Subcutaneous adipose tissue (tissue), 4 donors: ENCODE data around the gene SFI1. TPM values are rescaled to one million over a fixed set of nuclear protein-coding genes. Genes with fewer than 3 reads are reported as not detected.

Experiments
- CTCF ChIP-seq: fragments of 450-650 bp; IDR thresholded peaks from one replicate; pipeline ENCODE4 v1.5.1; 2016; ENCODE audit warnings: low read depth, mild to moderate bottlenecking, control low read depth, antibody characterized with exemption, moderate library complexity
- total RNA-seq, 4 donors: library from RNA; depleted of rRNA; stranded (reverse); fragments of >200 nt; gene quantifications; one replicate each; pipeline ENCODE4 v1.1.0, GENCODE V29; 2016

Gene SFI1
- total RNA-seq, 4 donors from 2014 or later, result 7.8 to 28.3 (median 23.2) TPM

GRCh38 chr22:31618057-31618456, 121.7 kb downstream of the SFI1 start:
- no peak for TF ChIP-seq CTCF

- TF ChIP-seq CTCF, result no peak
These were observed 122.3 kb downstream of the SFI1 start for GRCh38 chr22:31618471-31619176.

- TF ChIP-seq CTCF, result no peak
These were observed 123.4 kb downstream of the SFI1 start for GRCh38 chr22:31619611-31620300.

- TF ChIP-seq CTCF, result no peak
These were observed 124.6 kb downstream of the SFI1 start for GRCh38 chr22:31620756-31621480.

GRCh38 chr22:31621507-31622124, 125.3 kb downstream of the SFI1 start:
- no peak for TF ChIP-seq CTCF

GRCh38 chr22:31622980-31623379, 126.6 kb downstream of the SFI1 start:
- TF ChIP-seq CTCF, result no peak
